HG03060 (cell line): ENCODE results near the gene SKA2.
A peak's percentile ranks its signal among the peaks of the same experiment; 100 is the strongest.
"Not testable (repeated sequence)": the region's sequence is repeated elsewhere in the genome, so short reads cannot be mapped to it uniquely, and the experiment has no call there.

ENCODE experiments used
- ATAC-seq: cut with Tn5 transposase; IDR thresholded peaks from one replicate; pipeline ENCODE4 v1.9.1; 2021; ENCODE audit warnings: low read depth, moderate number of reproducible peaks; ENCODE audit not compliant: unreplicated experiment

Gene SKA2

GRCh38 chr17:59154721-59155438 is at the start of gene SKA2:
TSS of gene SKA2 (minus strand) at chr17:59155186. CDS start at chr17:59155163, 23 bp downstream.
- no peak for ATAC-seq

- no peak for ATAC-seq
Observed at GRCh38 chr17:59202320-59202719, 47.3 kb upstream of the SKA2 start.

- ATAC-seq, result no peak
Observed at GRCh38 chr17:59199398-59199797, 44.4 kb upstream of the SKA2 start.

GRCh38 chr17:59193336-59193862 is 38.4 kb upstream of the SKA2 start:
- ATAC-seq, result no peak

GRCh38 chr17:59190806-59191205 is 35.8 kb upstream of the SKA2 start:
- no peak for ATAC-seq

- ATAC-seq, result no peak
Observed at GRCh38 chr17:59186850-59187249, 31.9 kb upstream of the SKA2 start.

GRCh38 chr17:59185997-59186396 is 31.0 kb upstream of the SKA2 start:
- ATAC-seq, result no peak

- ATAC-seq, result no peak
Observed at GRCh38 chr17:59181481-59181880, 26.5 kb upstream of the SKA2 start.

GRCh38 chr17:59180626-59181025 is 25.6 kb upstream of the SKA2 start:
- no peak for ATAC-seq

GRCh38 chr17:59179601-59180000 is 24.6 kb upstream of the SKA2 start:
- not testable (repeated sequence) for ATAC-seq

- ATAC-seq, result no peak
Observed at GRCh38 chr17:59178266-59178985, 23.4 kb upstream of the SKA2 start.

GRCh38 chr17:59175076-59175475 is 20.1 kb upstream of the SKA2 start:
- no peak for ATAC-seq

GRCh38 chr17:59174671-59175070 is 19.7 kb upstream of the SKA2 start:
- ATAC-seq, result no peak

- ATAC-seq, result no peak
Observed at GRCh38 chr17:59172436-59173004, 17.5 kb upstream of the SKA2 start.

GRCh38 chr17:59167571-59168001 is 12.6 kb upstream of the SKA2 start:
- no peak for ATAC-seq

- ATAC-seq, result no peak
Observed at GRCh38 chr17:59165933-59166342, 11.0 kb upstream of the SKA2 start.

GRCh38 chr17:59161477-59161876 is 6.5 kb upstream of the SKA2 start:
- ATAC-seq, result no peak

- no peak for ATAC-seq
Observed at GRCh38 chr17:59160157-59161025, 5.4 kb upstream of the SKA2 start.

GRCh38 chr17:59155439-59156177 is 622 bp upstream of the SKA2 start, which contains the start of gene PRR11:
TSS of gene PRR11 (plus strand) at chr17:59155746. CDS start at chr17:59169753, 14,007 bp downstream.
- peak; percentile 91 for ATAC-seq

- ATAC-seq, result no peak
Observed at GRCh38 chr17:59154292-59154720, 680 bp downstream of the SKA2 start.
